ENCODE data around the gene D2HGDH. TPM values are rescaled to one million over a fixed set of nuclear protein-coding genes. Genes with fewer than 3 reads are reported as not detected.

Gene D2HGDH
- total RNA-seq, 4 donors from 2014 or later = 20.2 to 34.4 (median 23.0) TPM

- Histone ChIP-seq H3K36me3 (peaks cover 0 to 5% of the 10 kb centered on the region in 2 donors), H3K27me3 (no peaks in the 10 kb centered on the region), H3K27ac (no peak overlapping the region), H3K4me3 (replicated peaks in 1 of 3) (no peak overlapping the region), H3K4me1 (no peaks in the 10 kb centered on the region), H3K9me3 (no peaks in the 10 kb centered on the region)
- DNase-seq = no peak
- 79 to 85% methylated on average over 18 of the region's 18 CpGs for WGBS, 2 donors
- intact Hi-C loops (cut with DNase I) = no loop called here
- TF ChIP-seq POLR2A (IDR thresholded peaks at IDR 0.05) (no peak), CTCF (IDR thresholded peaks at IDR 0.05) (no peak)
Measured at GRCh38 chr2:241762321-241762932, 28.0 kb downstream of the D2HGDH start.

DNA sequence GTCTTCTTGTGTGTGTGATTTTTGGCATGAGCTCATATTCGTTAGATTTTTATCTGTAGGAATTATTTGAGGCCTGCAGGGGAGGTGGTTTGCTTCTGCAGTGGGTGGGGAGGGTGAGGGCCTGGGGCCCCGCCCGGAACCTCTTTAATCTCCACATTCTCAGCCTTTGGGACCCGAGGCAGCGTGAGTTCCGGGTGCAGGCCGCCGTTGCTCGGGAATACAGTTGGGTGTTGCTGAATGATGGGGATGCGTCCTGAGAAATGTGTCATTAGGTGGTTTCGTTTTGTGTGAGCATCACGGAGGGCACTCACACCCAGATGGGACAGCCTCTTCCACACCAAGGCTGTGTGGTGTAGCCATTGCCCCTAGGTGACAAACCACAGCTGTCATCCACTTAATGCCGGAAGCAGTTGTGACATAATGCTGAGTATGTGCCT, 28.5 kb downstream of the D2HGDH start:
- H3K27me3 ChIP-seq = no peaks in the 10 kb centered on the region
- no peak for TF ChIP-seq CTCF (IDR thresholded peaks at IDR 0.05)
- TF ChIP-seq POLR2A (IDR thresholded peaks at IDR 0.05) = no peak
- WGBS, 2 donors = 91 to 95% methylated on average over 13 of the region's 13 CpGs
- H3K9me3 ChIP-seq = no peaks in the 10 kb centered on the region
- H3K27ac ChIP-seq = no peak overlapping the region
- H3K4me3 ChIP-seq (replicated peaks in 1 of 3) = no peak overlapping the region
- peaks cover 0 to 5% of the 10 kb centered on the region in 2 donors for H3K36me3 ChIP-seq
- intact Hi-C loops (cut with DNase I) = no loop called here
- DNase-seq = no peak
- H3K4me1 ChIP-seq = no peaks in the 10 kb centered on the region

GRCh38 chr2:241763551-241764274, 29.3 kb downstream of the D2HGDH start:
- TF ChIP-seq POLR2A (IDR thresholded peaks at IDR 0.05) (no peak), CTCF (IDR thresholded peaks at IDR 0.05) (no peak)
- Histone ChIP-seq H3K36me3 (peaks cover 0 to 5% of the 10 kb centered on the region in 2 donors), H3K27ac (no peak overlapping the region), H3K4me3 (replicated peaks in 1 of 3) (no peak overlapping the region), H3K9me3 (no peaks in the 10 kb centered on the region), H3K27me3 (no peaks in the 10 kb centered on the region), H3K4me1 (no peaks in the 10 kb centered on the region)
- 78 to 90% methylated on average over 17 to 20 of the region's 20 CpGs for WGBS, 2 donors
- no peak for DNase-seq
- intact Hi-C loops (cut with DNase I) = no loop called here

- no peaks in the 10 kb centered on the region for H3K9me3 ChIP-seq
- H3K4me3 ChIP-seq (replicated peaks in 1 of 3) = no peak overlapping the region
- no peak for TF ChIP-seq POLR2A (IDR thresholded peaks at IDR 0.05)
- TF ChIP-seq CTCF (IDR thresholded peaks at IDR 0.05) = no peak
- no peaks in the 10 kb centered on the region for H3K27me3 ChIP-seq
- no peak for DNase-seq
- no peaks in the 10 kb centered on the region for H3K4me1 ChIP-seq
- H3K36me3 ChIP-seq = peaks cover 0 to 5% of the 10 kb centered on the region in 2 donors
- no peak overlapping the region for H3K27ac ChIP-seq
- 80 to 85% methylated on average over 13 to 21 of the region's 27 CpGs for WGBS, 2 donors
- intact Hi-C loops (cut with DNase I) = no loop called here
Measured at GRCh38 chr2:241764275-241765241, 30.1 kb downstream of the D2HGDH start.

All from thyroid gland (tissue), 4 donors.